ENCODE data around the gene HSPA1B.
A peak's percentile ranks its signal among the peaks of the same experiment; 100 is the strongest.
"Not testable (repeated sequence)": the region's sequence is repeated elsewhere in the genome, so short reads cannot be mapped to it uniquely, and the experiment has no call there.

The HSPA1B gene

GRCh38 chr6:31817929-31818511 is 9.5 kb upstream of the HSPA1B start:
- not testable (repeated sequence) for H3K27me3 ChIP-seq (ENCODE audit: insufficient read depth, poor library complexity, severe bottlenecking); DNase-seq (ENCODE audit: low spot score); H3K36me3 ChIP-seq (ENCODE audit: low read depth); H3K9me3 ChIP-seq (ENCODE audit: severe bottlenecking); ATAC-seq (ENCODE audit: low read depth)
- peak overlapping the region; percentile 45 for H3K4me3 ChIP-seq (ENCODE audit: severe bottlenecking)
- TF ChIP-seq CTCF (IDR thresholded peaks at IDR 0.05; ENCODE audit: poor library complexity, severe bottlenecking): peak; percentile 20
- H3K4me1 ChIP-seq (ENCODE audit: insufficient read depth, poor library complexity, severe bottlenecking): peaks cover 29% of the 10 kb centered on the region
- H3K27ac ChIP-seq (ENCODE audit: poor library complexity, severe bottlenecking): peak overlapping the region; percentile 92

- no peak for TF ChIP-seq CTCF (IDR thresholded peaks at IDR 0.05; ENCODE audit: poor library complexity, severe bottlenecking)
- Histone ChIP-seq H3K27me3 (ENCODE audit: insufficient read depth, poor library complexity, severe bottlenecking) (no peaks in the 10 kb centered on the region), H3K4me3 (ENCODE audit: severe bottlenecking) (no peak overlapping the region), H3K9me3 (ENCODE audit: severe bottlenecking) (no peaks in the 10 kb centered on the region), H3K36me3 (ENCODE audit: low read depth) (peaks cover 6% of the 10 kb centered on the region; the same call in 1 of the 2 replicates), H3K27ac (ENCODE audit: poor library complexity, severe bottlenecking) (peak overlapping the region; percentile 92), H3K4me1 (ENCODE audit: insufficient read depth, poor library complexity, severe bottlenecking) (peaks cover 36% of the 10 kb centered on the region)
- no peak for DNase-seq (ENCODE audit: low spot score)
- ATAC-seq (ENCODE audit: low read depth): no peak
Observed at GRCh38 chr6:31819871-31820299, 7.7 kb upstream of the HSPA1B start.

- H3K27ac ChIP-seq (ENCODE audit: poor library complexity, severe bottlenecking): peak overlapping the region; percentile 92
- not testable (repeated sequence) for DNase-seq (ENCODE audit: low spot score); H3K36me3 ChIP-seq (ENCODE audit: low read depth); H3K4me3 ChIP-seq (ENCODE audit: severe bottlenecking); ATAC-seq (ENCODE audit: low read depth); H3K9me3 ChIP-seq (ENCODE audit: severe bottlenecking); H3K27me3 ChIP-seq (ENCODE audit: insufficient read depth, poor library complexity, severe bottlenecking)
- peaks cover 39% of the 10 kb centered on the region for H3K4me1 ChIP-seq (ENCODE audit: insufficient read depth, poor library complexity, severe bottlenecking)
Observed at GRCh38 chr6:31820399-31820798, 7.1 kb upstream of the HSPA1B start.

- peaks cover 6% of the 10 kb centered on the region; the same call in 1 of the 2 replicates for H3K36me3 ChIP-seq (ENCODE audit: low read depth)
- no peak; the same call in 2 of the 3 replicates for ATAC-seq (ENCODE audit: low read depth)
- peaks cover 49% of the 10 kb centered on the region for H3K4me1 ChIP-seq (ENCODE audit: insufficient read depth, poor library complexity, severe bottlenecking)
- peak; percentile 82 for DNase-seq (ENCODE audit: low spot score)
- TF ChIP-seq CTCF (IDR thresholded peaks at IDR 0.05; ENCODE audit: poor library complexity, severe bottlenecking): no peak
- H3K9me3 ChIP-seq (ENCODE audit: severe bottlenecking): no peaks in the 10 kb centered on the region
- H3K27ac ChIP-seq (ENCODE audit: poor library complexity, severe bottlenecking): peak overlapping the region; percentile 92
- H3K27me3 ChIP-seq (ENCODE audit: insufficient read depth, poor library complexity, severe bottlenecking): no peaks in the 10 kb centered on the region
- H3K4me3 ChIP-seq (ENCODE audit: severe bottlenecking): peak overlapping the region; percentile 35
Observed at GRCh38 chr6:31821301-31822035, 6.1 kb upstream of the HSPA1B start.

GRCh38 chr6:31822036-31822821 is 5.3 kb upstream of the HSPA1B start:
- H3K4me1 ChIP-seq (ENCODE audit: insufficient read depth, poor library complexity, severe bottlenecking): peaks cover 49% of the 10 kb centered on the region
- H3K4me3 ChIP-seq (ENCODE audit: severe bottlenecking): peak overlapping the region; percentile 35
- no peaks in the 10 kb centered on the region for H3K27me3 ChIP-seq (ENCODE audit: insufficient read depth, poor library complexity, severe bottlenecking)
- H3K9me3 ChIP-seq (ENCODE audit: severe bottlenecking): no peaks in the 10 kb centered on the region
- peak; percentile 73 for DNase-seq (ENCODE audit: low spot score)
- H3K36me3 ChIP-seq (ENCODE audit: low read depth): peaks cover 6% of the 10 kb centered on the region; the same call in 1 of the 2 replicates
- peak; percentile 13 for ATAC-seq (ENCODE audit: low read depth)
- TF ChIP-seq CTCF (IDR thresholded peaks at IDR 0.05; ENCODE audit: poor library complexity, severe bottlenecking): no peak
- H3K27ac ChIP-seq (ENCODE audit: poor library complexity, severe bottlenecking): peak overlapping the region; percentile 92

GRCh38 chr6:31823592-31824196 is 3.8 kb upstream of the HSPA1B start:
- not testable (repeated sequence) for ATAC-seq (ENCODE audit: low read depth); H3K9me3 ChIP-seq (ENCODE audit: severe bottlenecking); H3K36me3 ChIP-seq (ENCODE audit: low read depth); H3K27me3 ChIP-seq (ENCODE audit: insufficient read depth, poor library complexity, severe bottlenecking); H3K4me3 ChIP-seq (ENCODE audit: severe bottlenecking); DNase-seq (ENCODE audit: low spot score)
- Histone ChIP-seq H3K27ac (ENCODE audit: poor library complexity, severe bottlenecking) (peak overlapping the region; percentile 92), H3K4me1 (ENCODE audit: insufficient read depth, poor library complexity, severe bottlenecking) (peaks cover 49% of the 10 kb centered on the region)

Measured in RWPE2 (cell line).